ENCODE data around the gene SEMA4A.
A peak's percentile ranks its signal among the peaks of the same experiment; 100 is the strongest.
"Not testable (repeated sequence)": the region's sequence is repeated elsewhere in the genome, so short reads cannot be mapped to it uniquely, and the experiment has no call there.

Gene SEMA4A

DNA sequence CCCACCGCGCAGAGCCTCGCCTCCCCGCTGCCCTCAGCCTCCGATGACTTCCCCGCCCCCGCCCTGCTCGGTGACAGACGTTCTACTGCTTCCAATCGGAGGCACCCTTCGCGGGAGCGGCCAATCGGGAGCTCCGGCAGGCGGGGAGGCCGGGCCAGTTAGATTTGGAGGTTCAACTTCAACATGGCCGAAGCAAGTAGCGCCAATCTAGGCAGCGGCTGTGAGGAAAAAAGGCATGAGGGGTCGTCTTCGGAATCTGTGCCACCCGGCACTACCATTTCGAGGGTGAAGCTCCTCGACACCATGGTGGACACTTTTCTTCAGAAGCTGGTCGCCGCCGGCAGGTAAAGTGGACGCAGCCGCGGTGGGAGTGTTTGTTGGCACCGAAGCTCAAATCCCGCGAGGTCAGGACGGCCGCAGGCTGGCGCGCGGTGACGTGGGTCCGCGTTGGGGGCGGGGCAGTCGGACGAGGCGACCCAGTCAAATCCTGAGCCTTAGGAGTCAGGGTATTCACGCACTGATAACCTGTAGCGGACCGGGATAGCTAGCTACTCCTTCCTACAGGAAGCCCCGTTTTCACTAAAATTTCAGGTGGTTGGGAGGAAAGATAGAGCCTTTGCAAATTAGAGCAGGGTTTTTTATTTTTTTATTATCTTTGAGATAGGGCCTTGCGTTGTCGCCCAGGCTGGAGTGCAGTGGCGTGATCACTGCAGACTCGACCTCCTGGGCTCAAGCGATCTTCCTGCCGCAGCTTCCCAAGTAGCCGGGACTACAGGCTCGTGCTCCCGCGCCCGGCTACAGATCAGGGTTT lies 59.7 kb downstream of the SEMA4A start, which contains the start of gene PMF1:
TSS of gene PMF1 (plus strand) at position 175 of the 811 bp plus-strand sequence. CDS start at position 184, 9 bp downstream.
- peak; percentile 98 for DNase-seq (ENCODE audit: low read depth)
- TF ChIP-seq, protein P1, sequence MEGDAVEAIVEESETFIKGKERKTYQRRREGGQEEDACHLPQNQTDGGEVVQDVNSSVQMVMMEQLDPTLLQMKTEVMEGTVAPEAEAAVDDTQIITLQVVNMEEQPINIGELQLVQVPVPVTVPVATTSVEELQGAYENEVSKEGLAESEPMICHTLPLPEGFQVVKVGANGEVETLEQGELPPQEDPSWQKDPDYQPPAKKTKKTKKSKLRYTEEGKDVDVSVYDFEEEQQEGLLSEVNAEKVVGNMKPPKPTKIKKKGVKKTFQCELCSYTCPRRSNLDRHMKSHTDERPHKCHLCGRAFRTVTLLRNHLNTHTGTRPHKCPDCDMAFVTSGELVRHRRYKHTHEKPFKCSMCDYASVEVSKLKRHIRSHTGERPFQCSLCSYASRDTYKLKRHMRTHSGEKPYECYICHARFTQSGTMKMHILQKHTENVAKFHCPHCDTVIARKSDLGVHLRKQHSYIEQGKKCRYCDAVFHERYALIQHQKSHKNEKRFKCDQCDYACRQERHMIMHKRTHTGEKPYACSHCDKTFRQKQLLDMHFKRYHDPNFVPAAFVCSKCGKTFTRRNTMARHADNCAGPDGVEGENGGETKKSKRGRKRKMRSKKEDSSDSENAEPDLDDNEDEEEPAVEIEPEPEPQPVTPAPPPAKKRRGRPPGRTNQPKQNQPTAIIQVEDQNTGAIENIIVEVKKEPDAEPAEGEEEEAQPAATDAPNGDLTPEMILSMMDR (IDR thresholded peaks at IDR 0.05; ENCODE audit: insufficient read depth, low read depth, low read length, missing control alignments) = no peak
- H3K4me3 ChIP-seq (ENCODE audit: low read depth, low read length) = peak within 1 kb of the TSS; percentile 84

DNA sequence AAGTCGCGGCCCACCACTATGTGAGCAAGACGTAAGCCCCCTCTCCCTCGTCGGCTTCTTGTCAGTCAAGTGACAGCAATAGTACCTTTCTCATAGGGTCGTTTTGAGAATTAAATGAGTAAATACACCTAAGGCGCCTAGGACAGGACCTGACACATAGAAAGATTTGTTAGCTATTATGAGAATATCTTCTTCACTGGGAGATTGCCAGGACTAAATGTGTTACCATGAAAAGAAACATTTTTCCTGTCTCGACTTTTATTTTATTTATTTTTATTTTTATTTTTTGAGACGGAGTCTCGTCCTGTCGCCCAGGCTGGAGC lies 60.2 kb downstream of the SEMA4A start:
- no peak for DNase-seq (ENCODE audit: low read depth)
- peak overlapping the region; percentile 84 for H3K4me3 ChIP-seq (ENCODE audit: low read depth, low read length)
- TF ChIP-seq, protein P1 (IDR thresholded peaks at IDR 0.05; ENCODE audit: insufficient read depth, low read depth, low read length, missing control alignments) = no peak

DNA sequence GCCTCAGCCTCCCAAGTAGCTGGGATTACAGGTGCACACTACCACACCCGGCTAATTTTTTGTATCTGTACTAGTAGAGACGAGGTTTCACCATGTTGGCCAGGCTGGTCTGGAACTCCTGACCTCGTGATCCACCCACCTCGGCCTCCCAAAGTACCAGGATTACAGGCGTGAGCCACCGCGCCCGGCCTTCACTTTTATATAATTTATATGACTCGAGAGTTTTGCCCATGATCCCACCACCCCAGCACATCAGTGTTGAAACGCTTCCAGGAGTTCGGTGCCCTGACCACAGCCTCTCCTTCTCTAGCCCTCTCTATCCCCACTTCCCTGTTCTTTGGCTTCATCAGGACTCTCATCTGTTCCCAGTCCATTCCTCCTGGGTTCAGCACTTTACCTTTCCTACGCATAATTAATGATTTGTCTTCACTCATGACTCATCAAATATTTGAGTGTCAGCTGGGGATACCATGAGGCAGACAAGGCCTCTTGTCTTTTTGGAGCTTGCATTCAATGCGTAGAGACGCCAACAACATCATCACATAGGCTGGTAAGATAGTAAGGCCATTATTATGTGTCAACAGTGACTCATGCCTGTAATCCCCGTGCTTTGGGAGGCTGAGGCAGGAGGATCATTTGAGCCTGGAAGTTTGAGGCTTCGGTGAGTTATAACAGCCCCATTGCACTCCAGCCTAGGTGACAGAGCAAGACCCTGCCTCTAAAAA lies 60.8 kb downstream of the SEMA4A start:
- no peak for DNase-seq (ENCODE audit: low read depth)
- H3K4me3 ChIP-seq (ENCODE audit: low read depth, low read length) = peak overlapping the region; percentile 84
- TF ChIP-seq, protein P1 (IDR thresholded peaks at IDR 0.05; ENCODE audit: insufficient read depth, low read depth, low read length, missing control alignments) = no peak

DNA sequence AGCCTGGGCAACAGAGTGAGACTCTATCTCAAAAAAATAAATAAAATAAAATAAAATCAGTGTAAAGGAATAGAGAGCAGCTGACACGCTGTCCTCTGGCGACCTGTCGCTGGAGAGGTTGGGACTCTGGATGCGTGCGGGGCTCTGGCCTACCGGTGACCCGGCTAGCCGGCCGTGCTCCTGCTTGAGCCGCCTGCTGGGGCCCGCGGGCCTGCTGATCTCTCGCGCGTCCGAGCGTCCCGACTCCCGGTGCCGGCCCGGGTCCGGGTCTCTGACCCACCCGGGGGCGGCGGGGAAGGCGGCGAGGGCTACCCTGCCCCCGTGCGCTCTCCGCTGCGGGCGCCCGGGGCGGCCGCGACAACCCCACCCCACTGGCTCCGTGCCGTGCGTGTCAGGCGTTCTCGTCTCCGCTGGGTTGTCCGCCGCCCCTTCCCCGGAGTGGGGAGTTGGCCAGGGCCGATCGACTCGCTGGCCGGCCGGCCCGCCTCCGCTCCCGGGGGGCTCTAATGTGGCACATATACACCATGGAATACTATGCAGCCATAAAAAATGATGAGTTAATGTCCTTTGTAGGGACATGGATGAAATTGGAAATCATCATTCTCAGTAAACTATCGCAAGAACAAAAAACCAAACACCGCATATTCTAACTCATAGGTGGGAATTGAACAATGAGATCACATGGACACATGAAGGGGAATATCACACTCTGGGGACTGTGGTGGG lies 63.1 kb downstream of the SEMA4A start:
- H3K4me3 ChIP-seq (ENCODE audit: low read depth, low read length); DNase-seq (ENCODE audit: low read depth): not testable (repeated sequence)

DNA sequence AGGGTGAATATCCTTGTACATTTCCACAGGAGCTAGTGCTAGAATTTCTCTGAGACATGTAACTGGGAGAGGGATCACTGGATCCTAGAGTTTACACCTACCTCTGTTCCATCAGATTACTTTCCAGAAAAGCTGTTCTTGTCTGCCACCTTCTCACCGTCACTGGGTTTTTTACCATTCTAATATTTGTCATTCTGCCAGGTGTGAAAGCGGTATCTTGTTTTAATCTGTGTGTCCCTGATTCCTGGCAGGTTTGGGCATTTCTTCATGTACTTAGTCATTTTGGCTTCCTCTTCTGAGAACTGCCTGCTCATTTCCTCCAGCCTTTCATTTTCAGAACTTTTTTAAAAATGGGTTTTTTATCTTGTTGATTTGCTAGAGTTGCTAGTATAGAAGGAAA lies 64.5 kb downstream of the SEMA4A start:
- TF ChIP-seq, protein P1 (IDR thresholded peaks at IDR 0.05; ENCODE audit: insufficient read depth, low read depth, low read length, missing control alignments) = no peak
- H3K4me3 ChIP-seq (ENCODE audit: low read depth, low read length) = peak overlapping the region; percentile 37
- peak; percentile 79 for DNase-seq (ENCODE audit: low read depth)

DNA sequence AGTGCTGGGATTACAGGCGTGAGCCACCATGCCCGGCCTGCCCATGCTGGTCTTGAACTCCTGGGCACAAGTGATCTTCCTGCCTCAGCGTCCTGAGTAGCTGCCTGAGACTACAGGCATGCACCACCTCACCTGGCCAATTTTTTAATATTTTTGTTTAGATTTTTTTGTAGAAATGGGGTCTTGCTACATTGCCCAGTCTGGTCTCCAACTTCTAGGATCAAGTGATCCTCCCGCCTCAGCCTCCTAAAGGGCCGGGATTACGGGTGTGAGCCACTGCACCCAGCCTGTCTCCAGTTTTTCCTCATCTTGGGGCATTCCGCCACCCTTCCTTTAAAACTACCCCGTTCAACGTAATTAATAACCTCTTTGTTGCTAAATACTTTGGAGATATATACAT lies 66.8 kb downstream of the SEMA4A start:
- no peak overlapping the region for H3K4me3 ChIP-seq (ENCODE audit: low read depth, low read length)
- DNase-seq (ENCODE audit: low read depth) = no peak
- TF ChIP-seq, protein P1 (IDR thresholded peaks at IDR 0.05; ENCODE audit: insufficient read depth, low read depth, low read length, missing control alignments) = no peak

Data from GM12865 (cell line).